Keratinocyte (primary cell): Measurements from ENCODE around the gene CEP63. TPM values are rescaled to one million over a fixed set of nuclear protein-coding genes. Genes with fewer than 3 reads are reported as not detected.
A peak's percentile ranks its signal among the peaks of the same experiment; 100 is the strongest.

Source experiments
- DNase-seq: peaks from one replicate; pipeline ENCODE4 v3.0.0-alpha.2; 2011; ENCODE audit warnings: low read depth, missing footprints, low spot score
- FAIRE-seq: peaks from 2 replicates; lab custom pipeline; 2011; peaks lifted over from hg19 to GRCh38; lab: Jason Lieb, UNC
- H2AFZ ChIP-seq: 2 replicates; pipeline ENCODE4 v1.6.0; 2012; ENCODE audit warnings: low read length, control low read depth, inconsistent platforms; ENCODE audit not compliant: control insufficient read depth
- H3K27ac ChIP-seq: 2 replicates; pipeline ENCODE4 v1.5.1; 2011; ENCODE audit warnings: low read length; ENCODE audit not compliant: control insufficient read depth, insufficient read depth
- H3K27me3 ChIP-seq: 3 replicates; pipeline ENCODE4 v1.6.0; 2011; ENCODE audit warnings: low read length; ENCODE audit not compliant: control insufficient read depth, insufficient read depth; ENCODE audit errors: extremely low read depth
- H3K36me3 ChIP-seq, 2 experiments: 2 replicates in 1 of 2; 3 replicates in 1 of 2; pipeline ENCODE4 v1.5.1; 2011; ENCODE audit warnings: low read length in 2 of 2, mild to moderate bottlenecking in 1 of 2; ENCODE audit not compliant: control insufficient read depth in 2 of 2, insufficient read depth in 2 of 2; ENCODE audit errors: extremely low read depth in 1 of 2
- H3K4me1 ChIP-seq: 3 replicates; pipeline ENCODE4 v1.5.1; 2011; ENCODE audit warnings: low read length; ENCODE audit not compliant: control insufficient read depth, insufficient read depth; ENCODE audit errors: extremely low read depth
- H3K4me2 ChIP-seq: 3 replicates; pipeline ENCODE4 v1.6.0; 2011; ENCODE audit warnings: low read depth, low read length; ENCODE audit not compliant: control insufficient read depth, insufficient read depth; ENCODE audit errors: extremely low read depth
- H3K4me3 ChIP-seq, 3 experiments: fragments of 200-600 bp in 1 of 3; sonication (generic) in 1 of 3; 2 replicates in 2 of 3; 3 replicates in 1 of 3; pipeline ENCODE4 v1.5.1; 2011 to 2016; ENCODE audit warnings: low read length in 3 of 3, mild to moderate bottlenecking in 3 of 3, control low read depth in 2 of 3, inconsistent platforms in 1 of 3, low read depth in 1 of 3, mixed read lengths in 1 of 3, mixed run types in 1 of 3, moderate library complexity in 1 of 3; ENCODE audit not compliant: control insufficient read depth in 2 of 3, insufficient read depth in 2 of 3; ENCODE audit errors: extremely low read depth in 1 of 3
- H3K79me2 ChIP-seq: 2 replicates; pipeline ENCODE4 v1.6.0; 2012; ENCODE audit warnings: low read length; ENCODE audit not compliant: control insufficient read depth, insufficient read depth
- H3K9ac ChIP-seq: 3 replicates; pipeline ENCODE4 v1.6.0; 2011; ENCODE audit warnings: low read length; ENCODE audit not compliant: control insufficient read depth, insufficient read depth; ENCODE audit errors: extremely low read depth
- H3K9me1 ChIP-seq: 3 replicates; pipeline ENCODE4 v1.6.0; 2011; ENCODE audit warnings: low read length; ENCODE audit not compliant: control insufficient read depth, insufficient read depth; ENCODE audit errors: extremely low read depth
- H3K9me3 ChIP-seq: 2 replicates; pipeline ENCODE4 v1.5.1; 2012; ENCODE audit warnings: low read depth, low read length; ENCODE audit not compliant: control insufficient read depth
- H4K20me1 ChIP-seq: 3 replicates; pipeline ENCODE4 v1.6.0; 2011; ENCODE audit warnings: low read length; ENCODE audit not compliant: control insufficient read depth, insufficient read depth; ENCODE audit errors: extremely low read depth
- CTCF ChIP-seq, 3 experiments: IDR thresholded peaks in 1 of 3; conservative IDR thresholded peaks in 1 of 3; optimal IDR thresholded peaks in 1 of 3; 2 replicates in 2 of 3; 3 replicates in 1 of 3; pipeline versions ENCODE3 to v1.5.1; 2011; ENCODE audit warnings: low read length in 3 of 3, mild to moderate bottlenecking in 3 of 3, moderate library complexity in 2 of 3, control low read depth in 1 of 3, inconsistent platforms in 1 of 3; ENCODE audit not compliant: insufficient read depth in 2 of 3; ENCODE audit errors: extremely low read depth in 1 of 3
- EZH2 ChIP-seq: IDR thresholded peaks from one replicate; pipeline ENCODE4 v1.6.1; 2012; ENCODE audit warnings: inconsistent platforms, mild to moderate bottlenecking, low read length, moderate library complexity
- dilution Hi-C: fragments of 300-500 bp; cut with MboI; formaldehyde crosslinking; loops from one replicate; pipeline ENCODE4 v1.7.0; 2020; ENCODE audit warnings: low sequenced_read_pairs; ENCODE audit not compliant: extremely low pct_ligation_motif_present
- polyA plus RNA-seq, 5 experiments: library from polyadenylated mRNA; depleted of rRNA in 3 of 5; stranded (reverse) in 3 of 5; stranded (forward) in 1 of 5; unstranded in 1 of 5; fragments of >200 nt; gene quantifications; 1 replicate in 1 of 5; 2 replicates in 3 of 5; 3 replicates in 1 of 5; pipeline versions ENCODE4 v1.2.1 to v1.2.3, GENCODE V29; 2011 to 2012; ENCODE audit warnings: missing spikeins in 2 of 5, low read depth in 1 of 5, low replicate concordance in 1 of 5

Gene CEP63
- polyA plus RNA-seq, 1 donor (not counting 4 experiments of a cell fraction or from before 2014, with no cell fraction given), result 10.1 TPM

- H3K9ac ChIP-seq, result no peak overlapping the region
- no peaks in the 10 kb centered on the region for H3K36me3 ChIP-seq
- H2AFZ ChIP-seq, result no peak overlapping the region
- H3K4me3 ChIP-seq, result no peak overlapping the region
- no peaks in the 10 kb centered on the region for H3K27me3 ChIP-seq
- no peaks in the 10 kb centered on the region for H4K20me1 ChIP-seq
- H3K4me2 ChIP-seq, result no peak overlapping the region
- no peak overlapping the region for H3K27ac ChIP-seq
- FAIRE-seq, result no peak
- no peaks in the 10 kb centered on the region for H3K9me3 ChIP-seq
- no peak for DNase-seq
- no peaks in the 10 kb centered on the region for H3K9me1 ChIP-seq
- H3K79me2 ChIP-seq, result peaks cover 6% of the 10 kb centered on the region
- H3K4me1 ChIP-seq, result no peaks in the 10 kb centered on the region
- dilution Hi-C loops, result no loop called here
- TF ChIP-seq EZH2 (no peak), CTCF (optimal IDR thresholded peaks at IDR 0.05 in 1 of 3, IDR thresholded peaks at IDR 0.05 in 1 of 3, conservative IDR thresholded peaks at IDR 0.05 in 1 of 3; ENCODE audit: extremely low read depth in 1 of 3, insufficient read depth in 2 of 3, low read length in 3 of 3) (peak; percentile 40 to 86 (median 46))
These were observed 41.2 kb downstream of the CEP63 start for GRCh38 chr3:134527037-134527436.

GRCh38 chr3:134527538-134528186, 41.8 kb downstream of the CEP63 start:
- Histone ChIP-seq H3K27me3 (no peaks in the 10 kb centered on the region), H3K9me1 (no peaks in the 10 kb centered on the region), H3K4me3 (no peak overlapping the region), H3K9me3 (no peaks in the 10 kb centered on the region), H2AFZ (no peak overlapping the region), H3K9ac (no peak overlapping the region), H3K27ac (no peak overlapping the region), H3K4me2 (no peak overlapping the region), H3K36me3 (no peaks in the 10 kb centered on the region), H4K20me1 (no peaks in the 10 kb centered on the region), H3K4me1 (no peaks in the 10 kb centered on the region), H3K79me2 (peaks cover 6% of the 10 kb centered on the region)
- DNase-seq (no peak), FAIRE-seq (no peak)
- TF ChIP-seq EZH2 (no peak), CTCF (optimal IDR thresholded peaks at IDR 0.05 in 1 of 3, IDR thresholded peaks at IDR 0.05 in 1 of 3, conservative IDR thresholded peaks at IDR 0.05 in 1 of 3; ENCODE audit: extremely low read depth in 1 of 3, insufficient read depth in 2 of 3, low read length in 3 of 3) (no peak)
- dilution Hi-C loops, result no loop called here
